T47D (cell line): Measurements from ENCODE around the gene ADAMTS14.
A peak's percentile ranks its signal among the peaks of the same experiment; 100 is the strongest.

Source experiments
- DNase-seq, 2 experiments: peaks; one replicate each; pipeline versions ENCODE4 v3.0.0 to v3.0.0-alpha.2; 2011 to 2012; ENCODE audit warnings: low read depth in 1 of 2, low spot score in 1 of 2
- JUND ChIP-seq: IDR thresholded peaks from 2 replicates; pipeline ENCODE4 v1.6.1; 2012; ENCODE audit warnings: low read depth
- in situ Hi-C: cut with HindIII; loops from 2 replicates; pipeline ENCODE4 v1.10.0; 2016; ENCODE audit warnings: low sequenced_read_pairs, low pct_unique_long_range_greater_than_20kb

The ADAMTS14 gene

GRCh38 chr10:70694418-70695141, 22.3 kb downstream of the ADAMTS14 start:
- in situ Hi-C loops = no loop called here
- TF ChIP-seq JUND = no peak
- DNase-seq = no peak

GRCh38 chr10:70695241-70696030, 23.1 kb downstream of the ADAMTS14 start:
- TF ChIP-seq JUND = no peak
- DNase-seq = no peak
- in situ Hi-C loops = no loop called here

- TF ChIP-seq JUND = no peak
- no peak for DNase-seq
- in situ Hi-C loops = no loop called here
These were observed 25.9 kb downstream of the ADAMTS14 start for GRCh38 chr10:70698211-70698610.

GRCh38 chr10:70699063-70699658, 26.9 kb downstream of the ADAMTS14 start:
- TF ChIP-seq JUND = no peak
- no peak for DNase-seq
- in situ Hi-C loops = no loop called here

GRCh38 chr10:70699659-70700174, 27.4 kb downstream of the ADAMTS14 start:
- TF ChIP-seq JUND = no peak
- peak in 1 of 2 experiments; percentile 6 for DNase-seq
- in situ Hi-C loops = no loop called here

GRCh38 chr10:70702190-70702763, 30.0 kb downstream of the ADAMTS14 start:
- DNase-seq = no peak
- no peak for TF ChIP-seq JUND
- in situ Hi-C loops = no loop called here

- in situ Hi-C loops = no loop called here
- DNase-seq = no peak
- no peak for TF ChIP-seq JUND
These were observed 31.9 kb downstream of the ADAMTS14 start for GRCh38 chr10:70704211-70704610.

GRCh38 chr10:70705121-70705861, 33.0 kb downstream of the ADAMTS14 start:
- in situ Hi-C loops = no loop called here
- TF ChIP-seq JUND = no peak
- DNase-seq = no peak

- no peak for TF ChIP-seq JUND
- in situ Hi-C loops = no loop called here
- no peak for DNase-seq
These were observed 38.9 kb downstream of the ADAMTS14 start for GRCh38 chr10:70711177-70711576.

GRCh38 chr10:70711911-70712310, 39.6 kb downstream of the ADAMTS14 start:
- DNase-seq = no peak
- in situ Hi-C loops = no loop called here
- no peak for TF ChIP-seq JUND

GRCh38 chr10:70714245-70714644, 41.9 kb downstream of the ADAMTS14 start:
- in situ Hi-C loops = no loop called here
- DNase-seq = no peak
- no peak for TF ChIP-seq JUND

GRCh38 chr10:70714951-70715350, 42.6 kb downstream of the ADAMTS14 start:
- no peak for DNase-seq
- TF ChIP-seq JUND = no peak
- in situ Hi-C loops = no loop called here
